IMR-90 (cell line): ENCODE results near the gene ZNF581. TPM values are rescaled to one million over a fixed set of nuclear protein-coding genes. Genes with fewer than 3 reads are reported as not detected.

Source experiments
- ATAC-seq: fragments of 200-7000 bp; cut with Tn5 transposase; 2 replicates; pipeline ENCODE4 v1.9.1; 2020; ENCODE audit warnings: low read depth, mild to moderate bottlenecking, moderate library complexity
- BruUV-seq: library from RNA; stranded (reverse); fragments of 400-500 nt; replicated peaks from 2 replicates; lab custom pipeline; 2021; lab: Mats Ljungman, UMichigan
- CTCF ChIA-PET: fragments of 300-600 bp; formaldehyde crosslinking; extraction: SDS; loops from one replicate; lab custom pipeline; 2021; ENCODE audit warnings: antibody characterized with exemption; lab: Yijun Ruan, JAX
- POLR2A ChIA-PET: fragments of 300-600 bp; sonication (Branson Sonifier 250); formaldehyde crosslinking; loops from one replicate; lab custom pipeline; 2022; ENCODE audit warnings: antibody characterized with exemption; ENCODE audit not compliant: unreplicated experiment; lab: Charles Lee
- DNase-seq: peaks from one replicate; pipeline ENCODE4 v3.0.0; 2013
- H2AFZ ChIP-seq: replicated peaks from 2 replicates; pipeline ENCODE3; 2013; ENCODE audit warnings: low read length, mild to moderate bottlenecking; ENCODE audit not compliant: poor library complexity
- H2AK5ac ChIP-seq: 2 replicates; pipeline ENCODE4 v1.6.1; 2013; ENCODE audit warnings: low read depth, low read length, inconsistent platforms
- H2AK9ac ChIP-seq: replicated peaks from 2 replicates; pipeline ENCODE3; 2013; ENCODE audit warnings: mild to moderate bottlenecking, low read depth, low read length, moderate library complexity; ENCODE audit not compliant: poor library complexity
- H2BK120ac ChIP-seq: 2 replicates; pipeline ENCODE4 v1.6.1; 2013; ENCODE audit warnings: low read depth, low read length, inconsistent platforms
- H2BK15ac ChIP-seq: 3 replicates; pipeline ENCODE4 v1.6.1; 2013; ENCODE audit warnings: low read depth, low read length, inconsistent platforms
- H2BK20ac ChIP-seq: 2 replicates; pipeline ENCODE4 v1.6.1; 2013; ENCODE audit warnings: low read depth, mild to moderate bottlenecking, inconsistent platforms, low read length, moderate library complexity
- H2BK5ac ChIP-seq: 2 replicates; pipeline ENCODE4 v1.6.1; 2013; ENCODE audit warnings: mild to moderate bottlenecking, low read depth, low read length, inconsistent platforms; ENCODE audit not compliant: poor library complexity, severe bottlenecking
- H3K14ac ChIP-seq: replicated peaks from 2 replicates; pipeline ENCODE4 v1.6.1; 2013; ENCODE audit warnings: low read depth, low read length, inconsistent platforms
- H3K18ac ChIP-seq: 2 replicates; pipeline ENCODE4 v1.6.1; 2013; ENCODE audit warnings: low read depth, low read length, control low read depth
- H3K23ac ChIP-seq: 2 replicates; pipeline ENCODE4 v1.6.1; 2013; ENCODE audit warnings: low read depth, low read length, inconsistent platforms
- H3K27ac ChIP-seq: 2 replicates; pipeline ENCODE4 v1.5.1; 2013; ENCODE audit warnings: mild to moderate bottlenecking, control low read depth, low read length; ENCODE audit not compliant: insufficient read depth
- H3K27me3 ChIP-seq: 2 replicates; pipeline ENCODE4 v1.6.1; 2013; ENCODE audit warnings: low read length; ENCODE audit not compliant: control insufficient read depth, insufficient read depth
- H3K36me3 ChIP-seq: 2 replicates; pipeline ENCODE4 v1.6.1; 2013; ENCODE audit warnings: low read length, mixed read lengths; ENCODE audit not compliant: control insufficient read depth, insufficient read depth
- H3K4ac ChIP-seq: 2 replicates; pipeline ENCODE4 v1.6.1; 2013; ENCODE audit warnings: low read depth, low read length, inconsistent platforms
- H3K4me1 ChIP-seq: 2 replicates; pipeline ENCODE4 v1.6.1; 2013; ENCODE audit warnings: low read length, mixed read lengths; ENCODE audit not compliant: control insufficient read depth, insufficient read depth
- H3K4me2 ChIP-seq: 2 replicates; pipeline ENCODE4 v1.6.1; 2013; ENCODE audit warnings: low read depth, mild to moderate bottlenecking, control low read depth, low read length, moderate library complexity
- H3K4me3 ChIP-seq: 2 replicates; pipeline ENCODE4 v1.5.1; 2013; ENCODE audit warnings: low read depth, mild to moderate bottlenecking, control low read depth, low read length, moderate library complexity; ENCODE audit not compliant: insufficient read depth
- H3K56ac ChIP-seq: 2 replicates; pipeline ENCODE4 v1.6.1; 2013; ENCODE audit warnings: low read length, inconsistent platforms; ENCODE audit not compliant: insufficient read depth; ENCODE audit errors: extremely low read depth
- H3K79me1 ChIP-seq, 2 experiments: 2 replicates each; pipeline ENCODE4 v1.6.1; 2013; ENCODE audit warnings: low read length in 2 of 2, inconsistent platforms in 1 of 2, low read depth in 1 of 2
- H3K9ac ChIP-seq: 2 replicates; pipeline ENCODE4 v1.6.1; 2013; ENCODE audit warnings: low read depth, low read length, control low read depth
- H3K9me1 ChIP-seq: 2 replicates; pipeline ENCODE4 v1.6.1; 2013; ENCODE audit warnings: low read length, inconsistent platforms; ENCODE audit not compliant: insufficient read depth
- H3K9me3 ChIP-seq: 2 replicates; pipeline ENCODE4 v1.6.1; 2013; ENCODE audit warnings: low read length; ENCODE audit not compliant: control insufficient read depth, insufficient read depth
- H4K20me1 ChIP-seq: 2 replicates; pipeline ENCODE4 v1.6.1; 2013; ENCODE audit warnings: low read length, inconsistent platforms; ENCODE audit not compliant: insufficient read depth
- H4K5ac ChIP-seq: 2 replicates; pipeline ENCODE4 v1.6.1; 2013; ENCODE audit warnings: mild to moderate bottlenecking, low read depth, low read length, control low read depth
- H4K8ac ChIP-seq, 2 experiments: 2 replicates each; pipeline ENCODE4 v1.6.1; 2013; ENCODE audit warnings: low read depth in 2 of 2, low read length in 2 of 2, control low read depth in 1 of 2, inconsistent platforms in 1 of 2
- H4K91ac ChIP-seq: 2 replicates; pipeline ENCODE4 v1.6.1; 2013; ENCODE audit warnings: low read depth, low read length, inconsistent platforms; ENCODE audit not compliant: insufficient read depth
- CEBPB ChIP-seq: IDR thresholded peaks from 2 replicates; pipeline ENCODE4 v1.6.1; 2012; ENCODE audit warnings: low read depth, low read length, improper control_type of control experiment
- CHD1 ChIP-seq: IDR thresholded peaks from 2 replicates; pipeline ENCODE4 v1.6.1; 2012; ENCODE audit warnings: low read depth, low read length, improper control_type of control experiment
- MAFK ChIP-seq: IDR thresholded peaks from 2 replicates; pipeline ENCODE4 v1.6.1; 2012; ENCODE audit warnings: low read depth, low read length, improper control_type of control experiment
- MAZ ChIP-seq: IDR thresholded peaks from 2 replicates; pipeline ENCODE4 v1.6.1; 2012; ENCODE audit warnings: low read depth, mild to moderate bottlenecking, low read length, improper control_type of control experiment, moderate library complexity, borderline replicate concordance
- MXI1 ChIP-seq: IDR thresholded peaks from 2 replicates; pipeline ENCODE4 v1.6.1; 2012; ENCODE audit warnings: low read depth, mild to moderate bottlenecking, low read length, moderate library complexity, borderline replicate concordance
- NFE2L2 ChIP-seq: fragments of 150-350 bp; IDR thresholded peaks from 2 replicates; pipeline ENCODE4 v1.6.1; 2016; ENCODE audit warnings: low read depth, mild to moderate bottlenecking, low read length
- POLR2A ChIP-seq: IDR thresholded peaks from 2 replicates; pipeline ENCODE4 v1.6.1; 2012; ENCODE audit warnings: mild to moderate bottlenecking, low read depth, low read length
- RAD21 ChIP-seq: IDR thresholded peaks from 2 replicates; pipeline ENCODE4 v1.6.1; 2012; ENCODE audit warnings: low read length, improper control_type of control experiment
- RCOR1 ChIP-seq: IDR thresholded peaks from 2 replicates; pipeline ENCODE4 v1.6.1; 2012; ENCODE audit warnings: mild to moderate bottlenecking, low read length, improper control_type of control experiment; ENCODE audit not compliant: insufficient replicate concordance
- RFX5 ChIP-seq: IDR thresholded peaks from 2 replicates; pipeline ENCODE4 v1.8.0; 2012; ENCODE audit warnings: low read depth, mild to moderate bottlenecking, low read length, moderate library complexity
- SMC3 ChIP-seq: fragments of 150-350 bp; IDR thresholded peaks from 2 replicates; pipeline ENCODE4 v1.6.1; 2016; ENCODE audit warnings: low read depth, mild to moderate bottlenecking, antibody characterized with exemption, low read length, moderate library complexity
- WGBS, 2 experiments: methylation state at CpG; one replicate each; pipeline versions ENCODE4 v1.1.5 to v1.1.7; 2013; ENCODE audit warnings: missing lambda C conversion rate in 2 of 2; ENCODE audit not compliant: insufficient read length in 1 of 2; ENCODE audit errors: extremely low coverage in 2 of 2; 5-methylcytosine and 5-hydroxymethylcytosine counted together
- dilution Hi-C: fragments of 300-500 bp; cut with HindIII; formaldehyde crosslinking; loops from one replicate; pipeline ENCODE4 v1.14.3; 2018; ENCODE audit warnings: low sequenced_read_pairs; ENCODE audit not compliant: unreplicated experiment
- in situ Hi-C: fragments of 300-500 bp; cut with MboI; formaldehyde crosslinking; loops from 3 replicates; pipeline ENCODE4 v1.14.3; 2019; ENCODE audit warnings: low sequenced_read_pairs, inconsistent platforms, mixed read lengths
- intact Hi-C: fragments of 100-400 bp; cut with micrococcal nuclease; formaldehyde crosslinking; loops from 2 replicates; pipeline ENCODE4 v1.10.0; 2022
- polyA plus RNA-seq, 3 experiments: library from polyadenylated mRNA; depleted of rRNA; stranded (reverse); fragments of >200 nt; gene quantifications; 2 replicates each; pipeline ENCODE4 v1.2.3, GENCODE V29; 2012; ENCODE audit warnings: low replicate concordance in 1 of 3
- total RNA-seq: library from RNA; depleted of rRNA; stranded (reverse); fragments of >200 nt; gene quantifications from 2 replicates; pipeline ENCODE4 v1.2.3, GENCODE V29; 2012
- TF ChIP-seq, protein P1 (sequence below): conservative IDR thresholded peaks from 2 replicates; pipeline ENCODE4 v1.5.1; 2012; ENCODE audit warnings: mild to moderate bottlenecking, low read depth, low read length, improper control_type of control experiment
- TF ChIP-seq, protein P2 (sequence below): fragments of 150-350 bp; IDR thresholded peaks from 2 replicates; pipeline ENCODE4 v1.6.1; 2017; ENCODE audit warnings: mild to moderate bottlenecking, antibody characterized with exemption, low read length, low read depth

Gene ZNF581
- total and polyA plus RNA-seq, 2 of the 4 experiments (the other 2 are of a cell fraction) = 9.7 to 21.9 TPM

DNA sequence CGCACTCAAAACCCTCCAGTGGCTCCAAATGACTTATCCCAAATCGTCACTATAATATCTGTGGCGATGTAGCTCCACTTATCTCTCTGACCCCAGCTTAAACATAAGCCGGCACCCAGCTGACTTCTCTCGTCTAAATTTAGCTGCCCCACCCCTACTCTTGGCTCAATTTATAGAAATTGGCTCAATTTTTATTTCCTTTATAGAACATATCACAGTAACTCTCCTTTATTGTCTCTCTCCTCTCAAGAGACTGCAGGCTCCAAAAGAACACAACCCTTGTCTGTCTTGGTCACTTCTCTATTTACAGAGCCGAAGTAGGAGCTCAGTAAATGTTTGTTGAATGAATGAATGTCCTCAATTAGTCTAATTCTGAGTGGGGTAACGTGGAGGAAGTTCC, 19.9 kb upstream of the ZNF581 start:
- Histone ChIP-seq H3K56ac (no peak overlapping the region), H3K27me3 (no peaks in the 10 kb centered on the region), H3K27ac (no peak overlapping the region), H3K36me3 (peaks cover 13% of the 10 kb centered on the region; the same call in 1 of the 2 replicates), H3K9me3 (no peaks in the 10 kb centered on the region), H3K18ac (no peak overlapping the region), H3K4ac (no peak overlapping the region), H4K91ac (no peak overlapping the region), H3K23ac (no peak overlapping the region), H2BK20ac (no peak overlapping the region), H2AFZ (no peak overlapping the region), H4K8ac (no peak overlapping the region), H3K9ac (no peak overlapping the region), H4K5ac (no peak overlapping the region), H4K20me1 (peaks cover 8% of the 10 kb centered on the region; the same call in 1 of the 2 replicates), H3K4me3 (no peak overlapping the region), H3K14ac (no peak overlapping the region), H3K79me1 (peaks cover 9 to 37% of the 10 kb centered on the region in 2 experiments), H2BK15ac (no peak overlapping the region), H2BK120ac (no peak overlapping the region), H3K9me1 (peaks cover 13% of the 10 kb centered on the region; the same call in 1 of the 2 replicates), H2AK5ac (no peak overlapping the region), H2AK9ac (no peak overlapping the region), H3K4me1 (peaks cover 11% of the 10 kb centered on the region), H2BK5ac (no peak overlapping the region), H3K4me2 (no peak overlapping the region; the same call in 1 of the 2 replicates)
- no peak for ATAC-seq
- dilution Hi-C loops = no loop called here
- WGBS, 2 experiments = 66% methylated on average over 5 of the region's 7 CpGs; no CpG with 5 or more reads in 1 of the 2 experiments
- TF ChIP-seq RAD21 = no peak
- no peak for TF ChIP-seq MAFK
- no peak for TF ChIP-seq NFE2L2
- TF ChIP-seq MAZ = no peak
- no peak for TF ChIP-seq CEBPB
- TF ChIP-seq MXI1 = no peak
- TF ChIP-seq POLR2A = no peak
- TF ChIP-seq RFX5 = no peak
- TF ChIP-seq, protein P1, sequence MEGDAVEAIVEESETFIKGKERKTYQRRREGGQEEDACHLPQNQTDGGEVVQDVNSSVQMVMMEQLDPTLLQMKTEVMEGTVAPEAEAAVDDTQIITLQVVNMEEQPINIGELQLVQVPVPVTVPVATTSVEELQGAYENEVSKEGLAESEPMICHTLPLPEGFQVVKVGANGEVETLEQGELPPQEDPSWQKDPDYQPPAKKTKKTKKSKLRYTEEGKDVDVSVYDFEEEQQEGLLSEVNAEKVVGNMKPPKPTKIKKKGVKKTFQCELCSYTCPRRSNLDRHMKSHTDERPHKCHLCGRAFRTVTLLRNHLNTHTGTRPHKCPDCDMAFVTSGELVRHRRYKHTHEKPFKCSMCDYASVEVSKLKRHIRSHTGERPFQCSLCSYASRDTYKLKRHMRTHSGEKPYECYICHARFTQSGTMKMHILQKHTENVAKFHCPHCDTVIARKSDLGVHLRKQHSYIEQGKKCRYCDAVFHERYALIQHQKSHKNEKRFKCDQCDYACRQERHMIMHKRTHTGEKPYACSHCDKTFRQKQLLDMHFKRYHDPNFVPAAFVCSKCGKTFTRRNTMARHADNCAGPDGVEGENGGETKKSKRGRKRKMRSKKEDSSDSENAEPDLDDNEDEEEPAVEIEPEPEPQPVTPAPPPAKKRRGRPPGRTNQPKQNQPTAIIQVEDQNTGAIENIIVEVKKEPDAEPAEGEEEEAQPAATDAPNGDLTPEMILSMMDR = no peak
- no peak for TF ChIP-seq CHD1
- no peak for TF ChIP-seq SMC3
- TF ChIP-seq, protein P2, sequence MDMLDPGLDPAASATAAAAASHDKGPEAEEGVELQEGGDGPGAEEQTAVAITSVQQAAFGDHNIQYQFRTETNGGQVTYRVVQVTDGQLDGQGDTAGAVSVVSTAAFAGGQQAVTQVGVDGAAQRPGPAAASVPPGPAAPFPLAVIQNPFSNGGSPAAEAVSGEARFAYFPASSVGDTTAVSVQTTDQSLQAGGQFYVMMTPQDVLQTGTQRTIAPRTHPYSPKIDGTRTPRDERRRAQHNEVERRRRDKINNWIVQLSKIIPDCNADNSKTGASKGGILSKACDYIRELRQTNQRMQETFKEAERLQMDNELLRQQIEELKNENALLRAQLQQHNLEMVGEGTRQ = no peak
- no peak for TF ChIP-seq RCOR1
- in situ Hi-C loops = no loop called here
- CTCF ChIA-PET = interaction anchor here (2.0 kb wide), 1 partner anchor 17 kb away, joined by 6 read pairs; no protein-coding TSS in a partner anchor
- POLR2A ChIA-PET = no interaction called here
- no peak for DNase-seq
- intact Hi-C loops = no loop called here
- no TSS peak for BruUV-seq
